C4-2B (cell line): ENCODE results near the gene LSAMP.

ENCODE experiments used
- ZFX ChIP-seq: fragments of 450-650 bp; IDR thresholded peaks from 2 replicates; pipeline ENCODE4 v1.6.1; 2017
- TF ChIP-seq, protein P1 (sequence below): fragments of 450-650 bp; conservative IDR thresholded peaks from 2 replicates; pipeline ENCODE4 v1.5.1; 2017; ENCODE audit warnings: mild to moderate bottlenecking

DNA sequence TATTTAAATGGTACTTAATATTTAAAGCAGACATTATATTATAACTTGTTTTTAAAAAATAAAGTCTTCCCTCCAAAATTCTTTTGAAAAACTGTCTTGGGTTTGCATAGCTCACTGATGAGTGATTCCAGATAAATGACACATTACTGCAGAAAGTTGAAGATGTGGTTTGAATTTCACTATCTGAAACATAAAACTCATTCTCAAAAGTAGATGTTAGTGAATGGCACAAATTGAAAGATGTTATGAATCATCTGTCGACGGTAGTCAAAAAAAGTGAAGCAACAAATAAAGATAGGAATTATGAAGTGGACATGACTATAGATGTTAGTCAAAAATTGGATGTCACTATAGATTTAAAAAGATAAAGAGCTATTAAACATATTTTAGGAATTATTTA lies 541.4 kb downstream of the LSAMP start:
- TF ChIP-seq, protein P1, sequence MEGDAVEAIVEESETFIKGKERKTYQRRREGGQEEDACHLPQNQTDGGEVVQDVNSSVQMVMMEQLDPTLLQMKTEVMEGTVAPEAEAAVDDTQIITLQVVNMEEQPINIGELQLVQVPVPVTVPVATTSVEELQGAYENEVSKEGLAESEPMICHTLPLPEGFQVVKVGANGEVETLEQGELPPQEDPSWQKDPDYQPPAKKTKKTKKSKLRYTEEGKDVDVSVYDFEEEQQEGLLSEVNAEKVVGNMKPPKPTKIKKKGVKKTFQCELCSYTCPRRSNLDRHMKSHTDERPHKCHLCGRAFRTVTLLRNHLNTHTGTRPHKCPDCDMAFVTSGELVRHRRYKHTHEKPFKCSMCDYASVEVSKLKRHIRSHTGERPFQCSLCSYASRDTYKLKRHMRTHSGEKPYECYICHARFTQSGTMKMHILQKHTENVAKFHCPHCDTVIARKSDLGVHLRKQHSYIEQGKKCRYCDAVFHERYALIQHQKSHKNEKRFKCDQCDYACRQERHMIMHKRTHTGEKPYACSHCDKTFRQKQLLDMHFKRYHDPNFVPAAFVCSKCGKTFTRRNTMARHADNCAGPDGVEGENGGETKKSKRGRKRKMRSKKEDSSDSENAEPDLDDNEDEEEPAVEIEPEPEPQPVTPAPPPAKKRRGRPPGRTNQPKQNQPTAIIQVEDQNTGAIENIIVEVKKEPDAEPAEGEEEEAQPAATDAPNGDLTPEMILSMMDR = no peak
- TF ChIP-seq ZFX = no peak
